ENCODE measurements around the gene PIK3CD. TPM values are rescaled to one million over a fixed set of nuclear protein-coding genes. Genes with fewer than 3 reads are reported as not detected.
A peak's percentile ranks its signal among the peaks of the same experiment; 100 is the strongest.
"Not testable (repeated sequence)": the region's sequence is repeated elsewhere in the genome, so short reads cannot be mapped to it uniquely, and the experiment has no call there.

PIK3CD gene
- total RNA-seq, 1 experiment from 2014 or later = 8.5 TPM

DNA sequence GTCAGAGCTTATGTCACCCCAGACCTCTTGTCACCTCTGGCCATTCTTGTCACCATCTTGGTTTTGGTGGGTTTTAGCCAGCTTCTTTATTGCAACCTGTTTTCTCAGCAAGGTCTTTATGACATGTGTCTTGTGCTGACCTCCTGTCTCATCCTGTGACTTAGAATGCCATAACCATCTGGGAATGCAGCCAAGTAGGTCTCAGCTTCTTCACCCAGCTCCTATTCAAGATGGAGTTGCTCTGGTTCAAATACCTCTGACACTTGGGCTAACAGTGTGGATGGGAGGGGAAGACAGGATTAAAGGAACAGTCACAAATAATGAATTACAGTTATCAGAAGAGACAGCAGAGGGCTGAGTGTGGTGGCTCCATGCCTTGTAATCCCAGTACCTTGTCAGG, 30.5 kb upstream of the PIK3CD start:
- peak; percentile 26 for DNase-seq (ENCODE audit: low read depth)

DNA sequence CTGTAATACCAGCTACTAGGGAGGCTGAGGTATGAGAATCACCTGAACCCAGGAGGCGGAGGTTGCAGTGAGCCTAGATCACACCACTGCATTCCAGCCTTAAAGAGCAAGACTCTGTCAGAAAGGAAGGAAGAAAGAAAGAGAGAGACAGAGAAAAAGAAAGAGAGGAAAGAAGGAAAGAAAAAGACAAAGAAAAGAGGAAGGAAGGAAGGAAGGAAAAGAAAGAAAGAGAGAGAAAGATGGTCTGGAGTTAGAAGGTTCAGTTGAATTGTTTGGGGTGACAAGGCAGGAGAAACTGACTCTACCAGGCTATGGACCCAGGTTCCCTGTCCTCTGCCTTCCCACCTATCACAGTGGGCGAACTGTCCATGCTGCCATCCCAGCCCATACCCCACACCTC, 27.4 kb upstream of the PIK3CD start:
- DNase-seq (ENCODE audit: low read depth) = no peak

DNA sequence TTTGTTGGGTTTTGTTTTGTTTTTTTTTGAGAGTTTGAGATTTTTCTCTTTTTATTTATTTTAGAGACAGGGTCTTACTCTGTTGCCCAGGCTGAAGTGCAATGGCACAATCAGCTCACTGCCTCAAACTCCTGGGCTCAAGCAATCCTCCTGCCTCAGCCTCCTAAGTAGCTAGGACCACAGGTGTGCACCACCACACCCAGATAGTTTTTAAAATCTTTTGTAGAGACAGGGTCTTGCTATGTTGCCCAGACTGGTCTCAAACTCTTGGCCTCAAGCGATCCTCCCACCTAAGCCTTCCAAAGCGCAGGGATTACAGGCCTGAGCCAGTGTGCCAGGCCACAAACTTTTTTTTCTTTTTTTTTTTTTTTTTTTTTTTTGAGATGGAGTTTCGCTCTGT, 26.5 kb upstream of the PIK3CD start:
- DNase-seq (ENCODE audit: low read depth) = not testable (repeated sequence)

DNA sequence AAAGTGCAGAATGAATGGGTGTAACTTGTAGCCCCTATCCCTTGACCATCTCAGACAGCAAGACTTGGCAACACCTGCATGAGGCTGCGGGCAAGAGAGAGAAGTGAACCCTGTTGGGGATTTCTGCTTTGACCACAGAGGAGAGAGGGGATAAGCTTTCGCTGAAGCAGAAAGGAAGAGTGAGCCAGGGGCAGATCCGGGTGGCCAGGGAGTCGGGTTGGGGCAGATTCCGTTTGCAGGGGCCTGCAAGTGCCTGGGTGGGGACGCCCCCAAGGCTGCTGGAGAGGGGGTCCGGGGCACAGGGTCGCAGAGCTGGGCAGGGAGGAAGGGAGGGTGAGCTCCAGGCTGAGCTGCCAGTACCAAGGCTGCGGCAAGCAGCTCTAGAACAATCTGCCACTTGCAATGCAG, 25.3 kb upstream of the PIK3CD start:
- peak; percentile 14 for DNase-seq (ENCODE audit: low read depth)

DNA sequence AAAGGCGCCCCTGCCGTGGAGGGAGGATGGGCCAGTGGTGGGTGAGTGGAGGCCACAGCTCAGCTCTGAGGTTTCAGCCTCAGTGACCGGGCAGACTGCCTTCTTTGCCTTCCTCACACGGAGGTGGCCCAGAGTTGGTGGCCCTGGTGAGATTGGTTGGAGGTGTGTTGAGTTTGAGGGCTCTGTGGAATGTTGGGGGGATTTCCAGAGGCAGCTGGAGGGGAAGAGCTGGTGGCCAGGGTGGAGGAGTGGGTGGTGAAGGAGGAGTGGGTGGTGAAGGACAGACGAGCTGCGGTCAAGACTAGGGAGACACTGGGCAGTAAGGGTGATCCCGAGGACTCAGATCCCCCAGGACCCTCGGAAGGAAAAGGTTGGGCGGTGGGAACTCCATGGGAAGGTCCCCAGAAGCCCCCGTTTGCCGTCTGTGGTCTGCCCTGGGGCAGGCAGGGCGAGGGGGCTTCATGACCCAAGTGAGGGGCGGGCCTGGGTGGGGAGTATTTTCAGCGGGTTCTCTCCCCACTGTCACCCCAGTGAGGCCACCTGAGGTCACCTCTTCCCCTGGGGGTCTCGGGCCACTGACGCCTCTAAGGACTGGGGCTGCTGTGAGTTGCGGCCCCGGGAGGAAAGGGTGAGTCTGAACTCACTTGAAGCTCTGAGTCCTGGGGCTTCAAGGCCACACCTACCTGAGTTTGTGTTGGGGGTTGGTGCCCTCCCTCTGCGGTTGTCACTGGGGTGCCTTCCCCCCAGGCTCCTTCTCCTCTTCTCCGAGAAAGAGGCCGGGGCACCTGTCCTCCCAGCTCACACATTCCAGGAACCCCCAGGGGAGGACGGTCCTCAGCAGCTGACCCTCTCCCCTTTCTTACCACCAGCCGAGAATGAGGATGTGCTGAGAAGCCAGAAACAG, 22.7 kb upstream of the PIK3CD start:
- DNase-seq (ENCODE audit: low read depth) = no peak

DNA sequence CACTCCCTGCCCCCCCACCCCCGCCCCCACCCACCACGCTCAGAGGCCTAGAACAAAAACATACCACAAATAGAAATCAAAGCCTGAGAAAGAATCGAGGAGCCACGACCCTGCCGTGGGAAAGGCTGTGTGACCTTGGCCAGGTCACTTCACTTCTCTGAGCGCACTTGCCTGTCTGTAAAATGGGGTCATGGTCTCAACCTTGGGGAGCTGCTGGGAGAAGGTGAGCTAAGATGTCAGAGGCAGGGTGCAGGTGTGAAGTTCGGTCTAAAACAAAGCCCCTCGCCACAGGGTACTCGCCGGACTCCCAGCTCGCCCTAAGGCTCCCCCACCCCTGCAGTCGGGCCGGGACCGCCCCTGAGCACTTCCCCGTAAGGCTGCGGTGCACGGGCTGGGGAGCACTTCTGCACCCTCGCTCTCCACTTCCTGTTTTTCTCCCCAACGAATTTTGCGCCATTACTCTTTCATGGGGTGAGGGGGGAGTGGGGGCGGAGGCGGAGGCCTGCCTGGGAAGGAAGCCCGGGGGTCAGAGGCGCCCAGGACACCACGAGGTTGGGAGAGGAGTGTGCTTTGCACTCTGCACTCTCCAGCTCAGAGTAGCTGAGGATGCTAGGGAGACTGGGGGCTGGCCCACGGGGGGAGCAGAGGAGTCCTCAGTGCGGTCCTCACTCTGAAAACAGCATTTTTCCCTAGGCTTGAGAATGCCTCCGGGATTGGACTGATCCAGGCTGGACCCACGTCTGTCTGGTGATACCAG, 21.9 kb upstream of the PIK3CD start:
- DNase-seq (ENCODE audit: low read depth) = no peak

- DNase-seq (ENCODE audit: low read depth) = no peak
These were observed 21.0 kb upstream of the PIK3CD start for GRCh38 chr1:9630331-9631111.

- DNase-seq (ENCODE audit: low read depth) = no peak
These were observed 19.9 kb upstream of the PIK3CD start for GRCh38 chr1:9631613-9632012.

- no peak for DNase-seq (ENCODE audit: low read depth)
These were observed 18.0 kb upstream of the PIK3CD start for GRCh38 chr1:9633493-9633892.

GRCh38 chr1:9634582-9634981, 16.9 kb upstream of the PIK3CD start:
- no peak for DNase-seq (ENCODE audit: low read depth)

GRCh38 chr1:9639227-9639626, 12.3 kb upstream of the PIK3CD start:
- no peak for DNase-seq (ENCODE audit: low read depth)

DNA sequence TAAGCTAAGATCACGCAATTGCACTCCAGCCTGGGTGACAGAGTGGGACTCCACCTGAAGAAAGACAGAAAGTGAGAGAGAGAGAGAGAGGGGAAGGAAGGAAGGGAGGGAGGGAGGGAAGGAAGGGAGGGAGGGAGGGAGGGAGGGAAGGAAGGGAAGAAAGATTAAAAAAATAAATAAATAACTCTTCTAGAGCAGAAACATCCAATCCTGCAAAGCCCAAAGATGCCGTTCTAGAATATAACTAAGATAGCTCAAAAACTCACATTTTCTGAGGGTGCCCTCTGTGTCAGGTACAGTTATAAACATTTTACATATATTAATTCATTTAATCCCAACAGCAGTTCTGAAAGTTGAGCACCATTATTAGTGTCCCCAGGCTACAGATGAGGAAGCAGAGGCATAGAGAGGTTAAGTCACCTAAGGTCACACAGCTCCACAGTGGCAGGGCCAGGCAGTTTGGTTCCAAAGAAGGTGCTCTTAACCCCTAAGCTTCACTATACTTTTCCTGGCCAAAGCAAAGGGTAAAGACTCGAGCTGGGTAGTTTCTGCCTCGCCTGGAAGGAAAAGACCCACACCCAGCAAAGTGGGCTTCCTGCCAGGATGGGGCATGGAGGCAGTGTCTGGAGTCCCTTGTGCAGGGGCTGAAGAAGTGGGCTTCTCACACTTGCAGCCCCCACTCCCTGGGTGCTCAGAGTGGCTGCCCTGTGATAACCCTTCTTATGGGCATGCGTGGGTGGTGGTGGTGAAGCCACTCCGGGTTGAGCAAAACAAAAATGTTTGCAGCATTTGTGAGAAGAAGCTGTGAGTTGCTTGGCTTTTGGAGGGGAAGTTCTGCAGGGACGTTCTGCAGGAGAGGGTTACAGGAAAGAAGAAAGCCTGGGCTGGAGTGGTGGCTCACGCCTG, 7.9 kb upstream of the PIK3CD start:
- no peak for DNase-seq (ENCODE audit: low read depth)

DNA sequence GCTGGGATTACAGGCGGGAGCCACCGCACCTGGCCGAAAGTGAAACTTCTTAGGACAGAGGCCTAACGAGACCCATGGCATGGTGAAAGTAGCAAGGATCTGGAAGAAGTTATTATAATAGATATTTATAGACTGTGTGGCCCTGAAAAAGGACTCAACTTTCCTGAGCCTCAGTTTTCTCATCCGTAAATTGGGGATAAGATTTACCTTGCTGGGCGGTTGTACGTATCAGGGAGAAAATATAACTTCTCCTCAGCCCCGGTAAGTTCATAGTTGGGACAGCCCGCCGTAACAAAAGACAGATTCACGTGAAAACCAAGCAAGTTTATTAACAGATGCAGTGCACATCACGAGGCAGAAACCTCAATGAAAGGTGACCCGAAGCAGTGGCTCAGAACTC, 5.5 kb upstream of the PIK3CD start:
- no peak for DNase-seq (ENCODE audit: low read depth)

- DNase-seq (ENCODE audit: low read depth) = no peak
These were observed 3.4 kb upstream of the PIK3CD start for GRCh38 chr1:9648171-9648570.

DNA sequence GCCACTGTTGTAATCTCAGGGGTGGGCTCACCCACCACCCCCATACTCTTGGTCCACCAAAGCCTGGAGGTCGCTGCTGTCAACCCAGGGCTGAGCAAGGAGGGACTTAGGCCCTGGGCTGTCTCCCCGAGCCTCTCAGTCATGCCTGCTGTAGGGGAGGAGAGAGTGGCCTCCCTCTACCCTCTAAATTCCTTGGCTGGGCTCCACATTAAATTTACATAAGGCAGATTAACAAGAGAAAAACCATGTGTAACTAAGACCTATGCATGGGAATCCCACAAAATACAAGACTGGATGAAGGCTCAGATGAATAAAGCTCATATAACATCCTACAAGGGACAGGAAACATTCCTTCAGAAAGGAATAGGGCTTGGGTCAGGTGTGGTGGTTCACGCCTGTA, 1.8 kb upstream of the PIK3CD start:
- no peak for DNase-seq (ENCODE audit: low read depth)

- DNase-seq (ENCODE audit: low read depth) = no peak
These were observed 339 bp upstream of the PIK3CD start for GRCh38 chr1:9651220-9651564.

DNA sequence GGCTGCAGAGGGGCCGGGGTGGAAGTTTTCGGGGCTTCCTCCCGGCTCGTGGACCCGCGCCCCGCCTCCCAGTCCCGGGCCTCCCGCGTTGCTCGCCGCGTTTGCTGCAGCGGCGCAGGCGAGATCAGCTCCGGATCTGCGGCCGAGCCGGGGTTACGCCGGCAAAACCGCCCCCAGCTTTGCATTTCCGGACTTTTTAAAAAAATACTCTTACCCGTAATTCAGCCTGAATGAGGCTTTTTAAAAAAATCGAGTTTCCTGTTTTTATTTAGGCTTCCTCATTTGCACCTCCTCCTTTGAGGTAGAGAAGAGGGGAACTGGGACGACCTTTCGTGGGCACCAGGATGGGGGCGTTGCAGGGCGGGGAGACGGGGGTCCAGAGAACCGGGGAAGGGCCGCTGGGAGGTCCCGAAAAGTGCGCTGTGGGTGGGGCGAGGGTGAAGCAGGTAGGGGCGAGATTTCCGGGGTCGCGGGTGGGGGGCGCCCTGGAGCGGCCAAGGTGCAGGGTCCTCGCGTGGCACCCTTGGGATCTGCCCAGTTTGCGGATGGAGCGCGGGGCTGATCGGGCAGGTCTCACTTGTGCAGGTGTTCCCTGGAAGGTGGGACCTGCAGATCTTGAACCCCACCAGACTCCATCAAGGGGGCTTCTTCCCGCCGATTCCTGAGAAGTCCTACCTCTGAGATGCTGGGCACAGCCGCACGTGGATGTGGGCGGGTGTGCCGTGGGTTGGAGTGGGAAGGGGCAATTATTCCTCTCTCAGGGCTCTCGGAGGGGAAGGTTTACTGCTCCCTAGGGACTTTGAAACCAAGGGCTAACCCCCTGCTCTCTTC, 1.1 kb downstream of the PIK3CD start:
- no peak for DNase-seq (ENCODE audit: low read depth)

GRCh38 chr1:9653210-9653490, 1.6 kb downstream of the PIK3CD start:
- DNase-seq (ENCODE audit: low read depth) = no peak

- no peak for DNase-seq (ENCODE audit: low read depth)
These were observed 2.0 kb downstream of the PIK3CD start for GRCh38 chr1:9653491-9654050.
